ENCODE data around the gene BCL2L14. TPM values are rescaled to one million over a fixed set of nuclear protein-coding genes. Genes with fewer than 3 reads are reported as not detected.

Gene BCL2L14
- polyA plus RNA-seq, 1 donor (not counting 4 experiments of a cell fraction or from before 2014, with no cell fraction given), result not detected

DNA sequence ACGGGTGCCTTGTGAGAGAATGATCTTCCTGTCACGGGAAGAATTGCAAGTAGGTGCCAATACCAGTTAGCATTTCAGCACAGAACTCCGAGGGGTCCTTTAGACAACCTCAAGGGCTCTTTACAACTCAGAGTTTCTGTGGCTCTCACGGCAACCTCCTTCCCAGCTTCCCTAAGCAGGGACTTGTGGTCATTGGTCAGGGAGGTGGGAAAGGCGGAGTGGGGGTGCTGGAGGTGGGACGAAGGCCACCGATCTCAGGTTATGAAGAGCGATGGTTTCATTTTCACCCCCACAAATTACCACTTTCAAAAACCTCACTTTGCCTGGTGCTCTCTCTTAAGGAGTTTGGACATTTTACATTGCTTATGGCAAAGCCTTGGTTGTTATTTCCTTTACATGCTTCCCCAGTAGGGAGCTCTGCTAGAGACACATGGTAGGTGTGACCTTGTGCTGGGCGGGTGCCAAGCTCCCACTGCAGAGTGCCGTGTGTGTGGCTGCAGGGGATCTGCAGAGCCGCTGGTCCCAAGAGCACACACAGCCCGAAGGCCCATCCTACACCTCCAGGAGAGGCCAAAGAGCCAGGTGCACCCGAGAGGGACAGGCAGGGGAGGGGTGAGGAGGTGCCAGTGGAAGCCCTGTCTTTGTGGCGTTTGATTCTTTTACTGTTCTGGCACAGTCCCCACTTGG is 21.4 kb downstream of the BCL2L14 start:
- Histone ChIP-seq H3K4me2 (ENCODE audit: control insufficient read depth, extremely low read depth, insufficient read depth, low read depth, low read length) (no peak overlapping the region), H2AFZ (ENCODE audit: control insufficient read depth, low read length) (no peak overlapping the region), H4K20me1 (ENCODE audit: control insufficient read depth, extremely low read depth, insufficient read depth, low read length) (no peaks in the 10 kb centered on the region), H3K4me3 (ENCODE audit: control insufficient read depth in 2 of 3, extremely low read depth in 1 of 3, insufficient read depth in 2 of 3, low read depth in 1 of 3, low read length in 3 of 3) (no peak overlapping the region), H3K9me1 (ENCODE audit: control insufficient read depth, extremely low read depth, insufficient read depth, low read length) (no peaks in the 10 kb centered on the region), H3K79me2 (ENCODE audit: control insufficient read depth, insufficient read depth, low read length) (no peaks in the 10 kb centered on the region), H3K9me3 (ENCODE audit: control insufficient read depth, low read depth, low read length) (no peaks in the 10 kb centered on the region), H3K27me3 (ENCODE audit: control insufficient read depth, extremely low read depth, insufficient read depth, low read length) (peaks cover 15% of the 10 kb centered on the region), H3K4me1 (ENCODE audit: control insufficient read depth, extremely low read depth, insufficient read depth, low read length) (peaks cover 4% of the 10 kb centered on the region), H3K9ac (ENCODE audit: control insufficient read depth, extremely low read depth, insufficient read depth, low read length) (no peak overlapping the region), H3K27ac (ENCODE audit: control insufficient read depth, insufficient read depth, low read length) (no peak overlapping the region), H3K36me3 (ENCODE audit: control insufficient read depth in 2 of 2, extremely low read depth in 1 of 2, insufficient read depth in 2 of 2, low read length in 2 of 2) (no peaks in the 10 kb centered on the region)
- FAIRE-seq, result no peak
- DNase-seq (ENCODE audit: low read depth, low spot score), result no peak
- dilution Hi-C loops (cut with MboI; ENCODE audit: extremely low pct_ligation_motif_present, low sequenced_read_pairs), result loop anchor here (25.0 kb wide), 1 partner anchor 245 kb away; no protein-coding TSS in a partner anchor
- TF ChIP-seq EZH2 (IDR thresholded peaks at IDR 0.05; ENCODE audit: low read length), result no peak
- TF ChIP-seq, protein P1, sequence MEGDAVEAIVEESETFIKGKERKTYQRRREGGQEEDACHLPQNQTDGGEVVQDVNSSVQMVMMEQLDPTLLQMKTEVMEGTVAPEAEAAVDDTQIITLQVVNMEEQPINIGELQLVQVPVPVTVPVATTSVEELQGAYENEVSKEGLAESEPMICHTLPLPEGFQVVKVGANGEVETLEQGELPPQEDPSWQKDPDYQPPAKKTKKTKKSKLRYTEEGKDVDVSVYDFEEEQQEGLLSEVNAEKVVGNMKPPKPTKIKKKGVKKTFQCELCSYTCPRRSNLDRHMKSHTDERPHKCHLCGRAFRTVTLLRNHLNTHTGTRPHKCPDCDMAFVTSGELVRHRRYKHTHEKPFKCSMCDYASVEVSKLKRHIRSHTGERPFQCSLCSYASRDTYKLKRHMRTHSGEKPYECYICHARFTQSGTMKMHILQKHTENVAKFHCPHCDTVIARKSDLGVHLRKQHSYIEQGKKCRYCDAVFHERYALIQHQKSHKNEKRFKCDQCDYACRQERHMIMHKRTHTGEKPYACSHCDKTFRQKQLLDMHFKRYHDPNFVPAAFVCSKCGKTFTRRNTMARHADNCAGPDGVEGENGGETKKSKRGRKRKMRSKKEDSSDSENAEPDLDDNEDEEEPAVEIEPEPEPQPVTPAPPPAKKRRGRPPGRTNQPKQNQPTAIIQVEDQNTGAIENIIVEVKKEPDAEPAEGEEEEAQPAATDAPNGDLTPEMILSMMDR (optimal IDR thresholded peaks at IDR 0.05 in 1 of 3, IDR thresholded peaks at IDR 0.05 in 1 of 3, conservative IDR thresholded peaks at IDR 0.05 in 1 of 3; ENCODE audit: extremely low read depth in 1 of 3, insufficient read depth in 2 of 3, low read length in 3 of 3), result no peak

DNA sequence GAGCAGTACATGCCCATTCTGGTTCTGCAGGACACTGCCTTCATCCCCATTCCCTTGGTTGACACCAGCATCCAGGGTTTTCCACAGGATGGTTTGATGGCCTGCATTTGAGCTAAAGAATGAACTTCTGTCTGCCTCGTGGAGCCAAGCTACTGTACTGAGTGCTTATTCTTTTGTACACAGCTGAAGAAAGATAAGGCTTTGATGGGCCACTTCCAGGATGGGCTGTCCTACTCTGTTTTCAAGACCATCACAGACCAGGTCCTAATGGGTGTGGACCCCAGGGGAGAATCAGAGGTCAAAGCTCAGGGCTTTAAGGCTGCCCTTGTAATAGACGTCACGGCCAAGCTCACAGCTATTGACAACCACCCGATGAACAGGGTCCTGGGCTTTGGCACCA is 23.7 kb downstream of the BCL2L14 start:
- FAIRE-seq, result no peak
- H3K9ac ChIP-seq (ENCODE audit: control insufficient read depth, extremely low read depth, insufficient read depth, low read length), result no peak overlapping the region
- no peaks in the 10 kb centered on the region for H4K20me1 ChIP-seq (ENCODE audit: control insufficient read depth, extremely low read depth, insufficient read depth, low read length)
- H3K4me2 ChIP-seq (ENCODE audit: control insufficient read depth, extremely low read depth, insufficient read depth, low read depth, low read length), result no peak overlapping the region
- peaks cover 4% of the 10 kb centered on the region for H3K4me1 ChIP-seq (ENCODE audit: control insufficient read depth, extremely low read depth, insufficient read depth, low read length)
- peaks cover 15% of the 10 kb centered on the region for H3K27me3 ChIP-seq (ENCODE audit: control insufficient read depth, extremely low read depth, insufficient read depth, low read length)
- H3K79me2 ChIP-seq (ENCODE audit: control insufficient read depth, insufficient read depth, low read length), result no peaks in the 10 kb centered on the region
- no peak for DNase-seq (ENCODE audit: low read depth, low spot score)
- no peak overlapping the region for H3K27ac ChIP-seq (ENCODE audit: control insufficient read depth, insufficient read depth, low read length)
- H3K36me3 ChIP-seq (ENCODE audit: control insufficient read depth in 2 of 2, extremely low read depth in 1 of 2, insufficient read depth in 2 of 2, low read length in 2 of 2), result no peaks in the 10 kb centered on the region
- H3K9me1 ChIP-seq (ENCODE audit: control insufficient read depth, extremely low read depth, insufficient read depth, low read length), result no peaks in the 10 kb centered on the region
- dilution Hi-C loops (cut with MboI; ENCODE audit: extremely low pct_ligation_motif_present, low sequenced_read_pairs), result loop anchor here (25.0 kb wide), 1 partner anchor 243 kb away; no protein-coding TSS in a partner anchor
- H2AFZ ChIP-seq (ENCODE audit: control insufficient read depth, low read length), result no peak overlapping the region
- TF ChIP-seq, protein P1 (optimal IDR thresholded peaks at IDR 0.05 in 1 of 3, IDR thresholded peaks at IDR 0.05 in 1 of 3, conservative IDR thresholded peaks at IDR 0.05 in 1 of 3; ENCODE audit: extremely low read depth in 1 of 3, insufficient read depth in 2 of 3, low read length in 3 of 3), result no peak
- no peak for TF ChIP-seq EZH2 (IDR thresholded peaks at IDR 0.05; ENCODE audit: low read length)
- H3K4me3 ChIP-seq (ENCODE audit: control insufficient read depth in 2 of 3, extremely low read depth in 1 of 3, insufficient read depth in 2 of 3, low read depth in 1 of 3, low read length in 3 of 3), result no peak overlapping the region
- no peaks in the 10 kb centered on the region for H3K9me3 ChIP-seq (ENCODE audit: control insufficient read depth, low read depth, low read length)
